ENCODE data around the gene PPFIA2.

The PPFIA2 gene

DNA sequence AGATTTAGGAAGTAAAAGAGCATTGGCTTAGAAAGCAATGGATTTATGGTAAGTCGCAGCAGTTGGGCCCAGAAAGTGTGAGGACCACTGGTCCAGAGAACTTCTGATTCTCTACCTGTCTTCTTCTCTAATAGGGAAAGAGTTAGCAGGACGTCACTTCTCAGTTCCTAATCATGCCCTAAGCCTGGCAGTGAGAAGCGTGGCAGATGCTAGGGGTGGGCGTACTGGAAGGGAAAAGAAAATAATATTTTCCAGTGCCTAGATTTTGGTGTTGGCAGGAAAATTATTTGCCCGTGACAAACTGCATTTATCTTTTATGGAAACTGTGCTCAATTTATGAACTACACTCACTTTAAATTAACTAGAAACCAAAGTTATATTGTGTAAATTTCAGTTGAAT lies 212.3 kb downstream of the PPFIA2 start:
- no peak overlapping the region for H3K4me3 ChIP-seq (ENCODE audit: low read depth, low read length)
- ChIA-PET CTCF (no interaction called here), POLR2A (no interaction called here)
- TF ChIP-seq, protein P1, sequence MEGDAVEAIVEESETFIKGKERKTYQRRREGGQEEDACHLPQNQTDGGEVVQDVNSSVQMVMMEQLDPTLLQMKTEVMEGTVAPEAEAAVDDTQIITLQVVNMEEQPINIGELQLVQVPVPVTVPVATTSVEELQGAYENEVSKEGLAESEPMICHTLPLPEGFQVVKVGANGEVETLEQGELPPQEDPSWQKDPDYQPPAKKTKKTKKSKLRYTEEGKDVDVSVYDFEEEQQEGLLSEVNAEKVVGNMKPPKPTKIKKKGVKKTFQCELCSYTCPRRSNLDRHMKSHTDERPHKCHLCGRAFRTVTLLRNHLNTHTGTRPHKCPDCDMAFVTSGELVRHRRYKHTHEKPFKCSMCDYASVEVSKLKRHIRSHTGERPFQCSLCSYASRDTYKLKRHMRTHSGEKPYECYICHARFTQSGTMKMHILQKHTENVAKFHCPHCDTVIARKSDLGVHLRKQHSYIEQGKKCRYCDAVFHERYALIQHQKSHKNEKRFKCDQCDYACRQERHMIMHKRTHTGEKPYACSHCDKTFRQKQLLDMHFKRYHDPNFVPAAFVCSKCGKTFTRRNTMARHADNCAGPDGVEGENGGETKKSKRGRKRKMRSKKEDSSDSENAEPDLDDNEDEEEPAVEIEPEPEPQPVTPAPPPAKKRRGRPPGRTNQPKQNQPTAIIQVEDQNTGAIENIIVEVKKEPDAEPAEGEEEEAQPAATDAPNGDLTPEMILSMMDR (IDR thresholded peaks at IDR 0.05; ENCODE audit: insufficient read depth, low read length, missing control alignments), result no peak
- DNase-seq (ENCODE audit: low read depth, low spot score), result no peak

- ChIA-PET CTCF (no interaction called here), POLR2A (no interaction called here)
- TF ChIP-seq, protein P1 (IDR thresholded peaks at IDR 0.05; ENCODE audit: insufficient read depth, low read length, missing control alignments), result no peak
- no peak overlapping the region for H3K4me3 ChIP-seq (ENCODE audit: low read depth, low read length)
- no peak for DNase-seq (ENCODE audit: low read depth, low spot score)
These were observed 215.5 kb downstream of the PPFIA2 start for GRCh38 chr12:81543621-81544139.

GRCh38 chr12:81542065-81543010 lies 216.8 kb downstream of the PPFIA2 start:
- ChIA-PET CTCF (no interaction called here), POLR2A (no interaction called here)
- DNase-seq (ENCODE audit: low read depth, low spot score), result no peak
- TF ChIP-seq, protein P1 (IDR thresholded peaks at IDR 0.05; ENCODE audit: insufficient read depth, low read length, missing control alignments), result no peak
- no peak overlapping the region for H3K4me3 ChIP-seq (ENCODE audit: low read depth, low read length)

DNA sequence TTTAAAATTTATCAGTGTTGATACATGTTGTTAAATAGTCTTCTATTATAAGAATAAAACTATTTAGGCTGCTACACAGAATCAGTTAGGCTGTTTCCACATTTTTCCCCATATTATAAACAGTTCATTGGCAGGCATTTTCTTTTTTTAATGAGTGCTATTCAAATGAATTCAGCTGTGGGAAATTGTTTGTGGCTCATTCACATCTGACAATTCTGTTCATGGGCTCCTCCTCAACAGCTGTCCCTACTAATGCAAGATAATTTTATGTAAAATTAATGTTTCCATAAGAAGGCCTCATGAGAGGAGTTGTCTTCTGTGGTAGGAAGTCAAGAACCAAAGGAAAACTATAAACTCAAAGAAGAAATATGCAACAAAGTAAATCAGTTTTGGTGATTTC lies 218.0 kb downstream of the PPFIA2 start:
- POLR2A ChIA-PET, result no interaction called here
- H3K4me3 ChIP-seq (ENCODE audit: low read depth, low read length), result no peak overlapping the region
- no peak for DNase-seq (ENCODE audit: low read depth, low spot score)
- CTCF ChIA-PET, result no interaction called here
- TF ChIP-seq, protein P1 (IDR thresholded peaks at IDR 0.05; ENCODE audit: insufficient read depth, low read length, missing control alignments), result no peak

- no peak for DNase-seq (ENCODE audit: low read depth, low spot score)
- TF ChIP-seq, protein P1 (IDR thresholded peaks at IDR 0.05; ENCODE audit: insufficient read depth, low read length, missing control alignments), result no peak
- ChIA-PET POLR2A (no interaction called here), CTCF (no interaction called here)
- no peak overlapping the region for H3K4me3 ChIP-seq (ENCODE audit: low read depth, low read length)
These were observed 219.9 kb downstream of the PPFIA2 start for GRCh38 chr12:81539279-81539678.

GRCh38 chr12:81533054-81533453 lies 226.1 kb downstream of the PPFIA2 start:
- POLR2A ChIA-PET, result no interaction called here
- TF ChIP-seq, protein P1 (IDR thresholded peaks at IDR 0.05; ENCODE audit: insufficient read depth, low read length, missing control alignments), result no peak
- no peak for DNase-seq (ENCODE audit: low read depth, low spot score)
- no peak overlapping the region for H3K4me3 ChIP-seq (ENCODE audit: low read depth, low read length)
- CTCF ChIA-PET, result no interaction called here
